Keratinocyte (primary cell): ENCODE data around the gene TSHR.

Experiments
- CTCF ChIP-seq, 3 experiments: IDR thresholded peaks in 1 of 3; conservative IDR thresholded peaks in 1 of 3; optimal IDR thresholded peaks in 1 of 3; 2 replicates in 2 of 3; 3 replicates in 1 of 3; pipeline versions ENCODE3 to v1.5.1; 2011; ENCODE audit warnings: low read length in 3 of 3, mild to moderate bottlenecking in 3 of 3, moderate library complexity in 2 of 3, control low read depth in 1 of 3, inconsistent platforms in 1 of 3; ENCODE audit not compliant: insufficient read depth in 2 of 3; ENCODE audit errors: extremely low read depth in 1 of 3
- EZH2 ChIP-seq: IDR thresholded peaks from one replicate; pipeline ENCODE4 v1.6.1; 2012; ENCODE audit warnings: inconsistent platforms, mild to moderate bottlenecking, low read length, moderate library complexity

DNA sequence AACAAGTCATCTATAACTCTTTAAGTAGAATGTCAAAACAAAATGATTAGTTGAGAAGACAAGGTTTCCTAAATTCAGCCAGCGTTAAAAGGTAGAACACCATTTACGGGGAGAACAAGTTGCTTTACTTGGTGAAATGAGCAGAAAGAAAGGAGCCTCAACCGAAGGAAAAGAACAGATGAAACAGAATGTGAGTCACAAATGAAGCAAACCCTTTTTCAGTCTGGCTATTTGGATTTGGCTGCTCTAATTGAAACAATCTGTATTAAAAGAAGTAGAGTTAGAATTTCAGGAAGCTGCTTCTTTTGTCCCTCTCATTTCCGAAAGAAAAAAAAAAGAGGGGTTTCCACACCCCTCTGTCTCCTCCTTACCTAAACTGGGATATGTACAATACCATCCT lies 48.5 kb upstream of the TSHR start:
- TF ChIP-seq EZH2 (no peak), CTCF (optimal IDR thresholded peaks at IDR 0.05 in 1 of 3, IDR thresholded peaks at IDR 0.05 in 1 of 3, conservative IDR thresholded peaks at IDR 0.05 in 1 of 3; ENCODE audit: extremely low read depth in 1 of 3, insufficient read depth in 2 of 3, low read length in 3 of 3) (no peak)
